H1 (cell line): ENCODE measurements around the gene ZNF263. TPM values are rescaled to one million over a fixed set of nuclear protein-coding genes. Genes with fewer than 3 reads are reported as not detected.

Source experiments
- JUND ChIP-seq: IDR thresholded peaks from 2 replicates; pipeline ENCODE4 v1.6.1; 2011; ENCODE audit warnings: mild to moderate bottlenecking, improper control_type of control experiment, low read length
- polyA plus RNA-seq, 7 experiments: library from polyadenylated mRNA; depleted of rRNA in 3 of 7; stranded (reverse) in 5 of 7; unstranded in 2 of 7; fragments of >200 nt in 5 of 7; fragments of 200-250 nt in 2 of 7; gene quantifications; 1 replicate in 5 of 7; 2 replicates in 1 of 7; 4 replicates in 1 of 7; pipeline versions ENCODE4 v1.2.1 to v1.2.3, GENCODE V29; 2011 to 2013; ENCODE audit warnings: missing spikeins in 2 of 7, mixed read lengths in 2 of 7
- total RNA-seq: library from RNA; stranded (reverse); fragmentation: NEBNext Ultra II Directional; extraction: Animal tissue kit (Norgen Biotek cat#: 25700); gene quantifications from 2 replicates; pipeline ENCODE4 v1.2.1, GENCODE V29; 2021

Gene ZNF263
- total and polyA plus RNA-seq, 2 of the 8 experiments (the other 6 are each of a cell fraction or from before 2014, with no cell fraction given) = 9.2 to 26.7 TPM

GRCh38 chr16:3256866-3257465, 26.3 kb upstream of the ZNF263 start (continued):
- TF ChIP-seq JUND = no peak
- TF ChIP-seq, all 59 proteins: peak for 0
